GM18498 (cell line): ENCODE measurements around the gene ABO.
"Not testable (repeated sequence)": the region's sequence is repeated elsewhere in the genome, so short reads cannot be mapped to it uniquely, and the experiment has no call there.

Source experiments
- ATAC-seq: cut with Tn5 transposase; IDR thresholded peaks from one replicate; pipeline ENCODE4 v1.9.1; 2021; ENCODE audit warnings: mild to moderate bottlenecking, moderate library complexity; ENCODE audit not compliant: unreplicated experiment

The ABO gene

GRCh38 chr9:133227242-133227860, 47.6 kb downstream of the ABO start:
- no peak for ATAC-seq

GRCh38 chr9:133226219-133227171, 48.5 kb downstream of the ABO start:
- ATAC-seq, result no peak

- no peak for ATAC-seq
Measured at GRCh38 chr9:133225171-133226011, 49.6 kb downstream of the ABO start.

GRCh38 chr9:133224762-133225161, 50.2 kb downstream of the ABO start:
- ATAC-seq, result no peak

GRCh38 chr9:133223159-133223756, 51.7 kb downstream of the ABO start:
- not testable (repeated sequence) for ATAC-seq

- ATAC-seq, result not testable (repeated sequence)
Measured at GRCh38 chr9:133221994-133222393, 53.0 kb downstream of the ABO start.

- no peak for ATAC-seq
Measured at GRCh38 chr9:133221177-133221809, 53.7 kb downstream of the ABO start.

- ATAC-seq, result not testable (repeated sequence)
Measured at GRCh38 chr9:133218049-133218975, 56.7 kb downstream of the ABO start.

- ATAC-seq, result not testable (repeated sequence)
Measured at GRCh38 chr9:133217333-133217988, 57.5 kb downstream of the ABO start.

GRCh38 chr9:133214276-133214675, 60.7 kb downstream of the ABO start:
- ATAC-seq, result not testable (repeated sequence)

- ATAC-seq, result no peak
Measured at GRCh38 chr9:133210609-133211008, 64.4 kb downstream of the ABO start.

- no peak for ATAC-seq
Measured at GRCh38 chr9:133210202-133210532, 64.8 kb downstream of the ABO start.

- ATAC-seq, result not testable (repeated sequence)
Measured at GRCh38 chr9:133209327-133210201, 65.4 kb downstream of the ABO start.

- ATAC-seq, result not testable (repeated sequence)
Measured at GRCh38 chr9:133208880-133209300, 66.1 kb downstream of the ABO start, which contains the start of gene OBP2B. Gene OBP2B, minus strand, starts transcription at chr9:133209250. Its CDS starts 51 bp downstream, at chr9:133209199.

GRCh38 chr9:133208171-133208879, 66.7 kb downstream of the ABO start:
- ATAC-seq, result not testable (repeated sequence)

- ATAC-seq, result no peak
Measured at GRCh38 chr9:133207540-133208170, 67.3 kb downstream of the ABO start.
